ENCODE results near the gene AUTS2. TPM values are rescaled to one million over a fixed set of nuclear protein-coding genes. Genes with fewer than 3 reads are reported as not detected.

Gene AUTS2
- total RNA-seq, 1 experiment from 2014 or later = 7.4 TPM

GRCh38 chr7:70836279-70836678, 1238.0 kb downstream of the AUTS2 start:
- no peak for DNase-seq (ENCODE audit: extremely low read depth, low read depth)

- DNase-seq (ENCODE audit: extremely low read depth, low read depth) = no peak
These were observed 1238.7 kb downstream of the AUTS2 start for GRCh38 chr7:70836946-70837345.

GRCh38 chr7:70837589-70837988, 1239.3 kb downstream of the AUTS2 start:
- DNase-seq (ENCODE audit: extremely low read depth, low read depth) = no peak

GRCh38 chr7:70838292-70838907, 1240.1 kb downstream of the AUTS2 start:
- no peak for DNase-seq (ENCODE audit: extremely low read depth, low read depth)

Small RNA genes lying within 50 kb of the gene (small RNA-seq; reads per million reads assigned to genes)
- 0 reads per million in 2 experiments for gene AC073873.1

Measured in NCI-H460 (cell line).